Measurements from ENCODE around the gene DDX41. TPM values are rescaled to one million over a fixed set of nuclear protein-coding genes. Genes with fewer than 3 reads are reported as not detected.

Gene DDX41
- total RNA-seq, 1 donor from 2014 or later = 37.9 TPM

DNA sequence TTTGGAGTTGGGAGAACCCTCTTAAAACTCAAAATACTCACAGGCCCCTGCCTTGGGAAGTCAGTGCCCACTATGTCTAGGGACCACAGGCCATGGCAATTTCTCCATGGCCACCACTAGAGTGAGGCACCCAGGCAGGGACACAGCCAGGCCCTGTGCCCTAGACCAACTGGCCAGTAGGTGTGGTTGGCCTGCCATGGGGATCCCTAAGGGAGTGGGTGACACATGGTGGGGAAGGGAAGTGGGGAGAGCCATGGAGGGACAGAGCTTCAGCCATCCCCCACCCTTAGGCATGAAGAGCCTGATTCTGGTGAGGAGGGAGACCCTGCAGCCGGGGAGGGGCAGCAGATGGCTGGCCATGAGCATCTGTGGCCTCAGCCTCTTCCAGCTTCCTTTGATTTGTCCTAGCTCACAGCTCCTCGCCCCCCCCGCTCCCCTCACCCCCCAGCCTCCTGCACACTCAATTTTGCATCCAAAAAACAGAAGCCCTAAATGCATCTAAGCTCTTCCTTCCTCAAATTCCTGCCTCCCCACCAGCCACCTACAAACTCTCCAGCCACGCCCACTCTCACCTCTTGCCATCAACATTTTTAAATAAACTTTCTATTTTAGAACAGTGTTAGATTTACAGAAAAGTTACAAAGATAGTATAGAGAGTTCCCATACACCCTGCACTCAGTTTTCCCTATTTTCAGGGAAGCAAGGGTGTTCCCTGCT, 41.8 kb downstream of the DDX41 start:
- intact Hi-C loops (cut with DNase I) = no loop called here
- no peak for DNase-seq (ENCODE audit: low spot score)

DNA sequence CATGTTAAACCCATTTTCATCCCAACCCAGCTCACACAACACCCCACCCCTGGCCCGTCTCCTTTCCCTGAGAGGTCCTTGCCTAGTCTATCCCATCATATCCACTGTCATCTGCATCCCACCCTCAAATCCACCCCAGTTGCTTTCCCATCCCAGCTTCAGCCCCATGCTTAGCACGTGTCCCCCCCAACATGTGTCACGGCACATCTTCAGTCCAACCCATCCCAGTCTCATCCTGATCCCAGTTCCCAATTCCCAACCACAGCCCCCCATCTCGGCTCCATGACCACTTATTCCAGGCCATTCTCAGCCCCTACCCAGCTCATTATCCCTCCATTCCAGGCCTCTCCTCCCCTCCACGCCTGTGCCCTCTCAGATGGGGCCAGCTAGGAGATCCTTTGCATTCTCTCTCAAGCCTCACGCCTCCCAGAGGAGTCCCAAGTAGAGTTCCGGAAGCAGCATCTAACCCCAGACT, 42.7 kb downstream of the DDX41 start:
- no peak for DNase-seq (ENCODE audit: low spot score)
- intact Hi-C loops (cut with DNase I) = no loop called here

DNA sequence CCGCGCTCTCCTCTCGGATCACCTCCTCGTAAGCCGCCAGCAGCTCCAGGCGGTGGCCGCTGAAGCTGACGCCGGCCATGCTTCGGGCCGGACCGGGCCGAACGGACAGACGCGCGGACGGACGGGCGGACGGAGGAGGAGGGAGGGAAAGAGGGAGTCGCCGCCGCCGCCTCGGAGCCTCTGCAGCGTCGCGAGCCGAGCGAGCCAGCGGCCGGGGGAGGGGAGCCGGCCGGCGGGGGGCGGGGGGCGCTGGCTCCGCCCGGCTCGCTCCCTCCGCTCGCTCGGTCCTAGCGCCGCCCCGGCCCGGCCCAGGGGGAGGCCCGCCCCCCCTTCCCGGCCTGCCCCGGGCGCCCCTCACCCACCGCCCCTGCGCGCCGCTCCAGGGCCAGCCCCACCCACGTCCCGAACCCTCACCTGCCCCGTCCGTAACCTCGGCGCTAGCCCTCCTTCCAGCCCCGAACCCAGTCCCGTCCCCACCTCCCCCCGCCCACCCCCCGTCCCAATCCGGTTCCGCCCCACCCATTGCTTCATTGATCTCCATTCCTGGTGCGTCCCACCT, 43.2 kb downstream of the DDX41 start, which contains the start of gene DBN1:
DBN1 (minus strand) TSS at position 192 of the 559 bp plus-strand sequence; CDS start at position 79, 113 bp downstream.
- DNase-seq (ENCODE audit: low spot score) = no peak
- intact Hi-C loops (cut with DNase I) = no loop called here

DNA sequence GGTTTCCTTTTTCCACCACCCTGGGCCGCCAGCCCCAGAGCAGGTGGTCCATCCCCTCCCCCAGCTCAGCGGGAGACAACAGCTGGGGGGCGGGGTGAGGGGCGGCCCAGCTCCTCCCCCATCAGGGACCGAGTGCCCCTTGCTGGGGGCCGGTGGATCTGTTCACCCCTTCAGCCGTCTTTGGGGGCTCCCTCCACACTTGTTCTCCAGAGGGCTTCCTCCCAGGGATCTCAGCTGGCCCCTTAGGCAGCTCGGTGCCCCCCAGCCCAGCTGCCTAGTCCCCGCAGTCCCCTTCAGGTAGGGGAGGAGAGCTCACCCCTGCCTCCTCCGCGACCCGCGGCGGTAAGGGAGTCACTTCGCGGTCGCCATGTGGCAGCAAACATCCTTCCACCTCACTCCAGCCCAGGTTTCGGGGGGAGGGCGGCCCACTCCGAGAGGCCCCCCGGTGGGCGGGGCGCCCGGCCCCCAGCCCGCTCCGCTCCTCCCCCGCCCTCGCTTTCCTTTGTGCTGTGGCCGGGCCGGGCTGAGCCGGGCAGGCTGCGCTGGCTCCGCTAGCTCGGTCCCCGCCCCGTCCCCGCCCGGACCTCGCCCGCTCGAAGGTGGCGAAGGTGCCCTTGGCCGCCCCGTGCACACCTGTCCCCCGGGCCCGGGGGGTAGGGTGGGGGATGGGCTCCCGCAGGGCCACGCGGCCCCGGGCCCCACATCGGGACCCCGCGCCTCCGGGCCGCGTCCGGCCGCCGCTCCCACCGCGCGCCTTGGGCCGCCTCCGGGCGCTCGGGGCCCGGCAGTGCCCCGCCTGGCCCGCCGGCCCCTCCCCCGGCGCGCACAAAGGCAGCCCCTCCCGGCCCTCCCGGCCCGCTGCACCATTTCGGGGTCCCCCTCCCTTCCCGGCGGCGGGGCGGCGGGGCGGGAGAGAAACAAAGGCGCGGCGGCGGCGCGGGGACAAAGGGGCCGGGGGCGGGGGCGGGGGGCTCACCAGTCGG, 44.0 kb downstream of the DDX41 start:
- DNase-seq (ENCODE audit: low spot score) = no peak
- intact Hi-C loops (cut with DNase I) = no loop called here

DNA sequence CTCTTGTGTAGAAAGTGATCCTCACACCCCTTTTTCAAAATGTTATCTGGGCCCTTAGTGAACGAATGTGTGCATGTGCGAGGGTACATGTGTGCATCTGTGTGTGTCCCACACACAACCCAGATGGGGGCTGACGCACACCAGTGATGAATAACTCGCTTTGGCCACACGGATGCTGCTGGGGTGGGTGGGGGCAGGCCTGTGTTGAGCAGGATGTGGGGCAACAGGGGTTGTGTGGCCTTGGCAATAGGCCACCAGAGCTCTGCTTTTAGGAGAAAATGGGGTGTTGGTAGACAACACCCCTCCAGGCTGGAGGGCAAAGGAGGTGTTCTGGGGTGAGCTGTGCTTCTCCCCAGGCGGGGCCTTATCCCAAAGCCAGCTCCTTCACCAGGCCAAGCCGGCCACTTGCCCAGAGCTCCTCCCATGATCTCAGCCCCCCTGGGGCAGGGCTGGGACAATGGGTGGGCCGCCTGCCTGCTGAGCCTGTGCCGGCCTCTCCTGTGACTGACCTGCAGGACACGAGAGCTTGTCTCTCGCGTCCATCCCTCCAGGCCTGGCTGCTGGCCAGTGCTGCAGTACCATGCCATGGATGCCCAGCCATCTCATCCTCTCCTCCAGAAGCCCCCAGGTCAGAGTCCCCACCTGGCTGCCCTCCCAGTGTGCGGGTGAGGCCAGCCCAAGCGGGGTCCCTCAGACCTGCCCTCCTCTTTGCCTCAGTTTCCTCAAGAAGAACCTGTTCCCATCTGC, 45.0 kb downstream of the DDX41 start:
- no peak for DNase-seq (ENCODE audit: low spot score)
- intact Hi-C loops (cut with DNase I) = no loop called here

DNA sequence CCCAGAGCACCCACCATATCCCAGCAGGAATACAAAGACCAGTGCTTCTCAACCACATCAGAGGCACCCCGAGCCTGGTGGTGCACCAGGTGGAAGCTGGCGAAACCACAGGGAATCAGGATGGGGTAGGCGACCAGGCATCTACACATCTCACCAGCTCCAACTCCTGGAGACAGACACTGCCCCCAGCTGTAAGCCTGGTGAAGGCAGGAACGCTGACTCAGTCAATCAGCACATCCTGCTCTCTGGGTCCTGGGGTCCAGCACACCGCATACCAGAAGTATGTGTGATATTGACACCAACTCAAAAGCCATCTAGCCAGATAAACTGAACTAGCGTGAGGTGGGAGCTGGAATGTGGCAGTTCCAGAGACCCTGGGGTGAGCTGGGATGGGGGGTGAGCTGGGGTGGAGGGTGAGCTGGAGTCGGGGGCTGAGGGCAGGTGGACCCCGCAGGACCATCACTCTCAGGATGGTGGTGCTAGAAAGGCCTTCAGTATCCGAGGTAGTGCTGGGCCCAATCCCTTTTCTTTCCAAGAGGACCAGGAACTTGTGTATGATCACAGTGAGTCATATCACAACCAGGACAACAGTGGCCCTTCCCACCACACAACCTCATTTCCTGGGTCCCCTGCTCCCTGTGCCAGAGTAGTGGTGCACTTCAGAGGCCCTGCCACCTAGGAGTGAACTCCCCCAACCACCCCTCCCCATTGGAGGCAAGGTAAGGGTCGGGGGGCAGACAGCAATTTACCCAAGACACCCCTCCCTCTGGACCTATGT, 45.8 kb downstream of the DDX41 start:
- intact Hi-C loops (cut with DNase I) = no loop called here
- no peak for DNase-seq (ENCODE audit: low spot score)

DNA sequence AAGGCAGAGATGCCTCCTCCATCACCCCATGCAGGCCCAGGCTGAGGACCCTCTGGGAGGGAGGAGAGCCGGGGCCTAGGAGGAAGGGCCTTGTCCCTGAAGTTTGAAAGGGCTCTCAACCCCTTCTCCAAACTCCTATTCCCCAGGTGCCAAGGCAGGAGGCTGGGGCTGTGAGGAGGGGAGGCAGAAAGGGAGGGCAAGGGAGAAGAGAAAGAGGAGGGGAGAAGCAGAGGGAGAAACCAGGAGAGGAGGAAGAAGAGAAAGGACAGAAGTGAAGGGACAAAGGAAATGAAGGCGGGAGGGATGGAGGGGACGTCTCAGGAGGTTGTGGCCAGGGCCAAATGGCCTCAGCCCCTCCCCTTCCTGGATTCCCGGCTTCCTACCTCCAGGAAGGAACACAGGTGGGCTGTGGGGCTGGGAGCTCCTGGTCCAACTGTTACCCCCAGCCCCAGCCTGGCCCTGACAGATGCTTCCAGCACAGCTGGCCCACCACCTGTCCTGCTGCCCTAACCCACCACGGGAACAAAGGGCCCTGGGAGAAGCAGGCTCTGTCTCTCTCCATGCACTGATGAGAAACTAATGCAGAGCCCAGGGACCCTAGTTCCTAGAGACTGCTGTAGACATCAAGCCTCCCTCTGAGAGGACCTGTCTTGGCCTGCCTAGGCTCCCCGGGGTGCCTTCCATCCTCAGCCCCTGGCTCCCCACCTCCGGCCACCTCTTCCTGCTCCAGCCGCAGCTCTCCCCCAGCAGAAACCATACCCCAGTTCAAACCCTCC, 46.8 kb downstream of the DDX41 start:
- intact Hi-C loops (cut with DNase I) = no loop called here
- no peak for DNase-seq (ENCODE audit: low spot score)

DNA sequence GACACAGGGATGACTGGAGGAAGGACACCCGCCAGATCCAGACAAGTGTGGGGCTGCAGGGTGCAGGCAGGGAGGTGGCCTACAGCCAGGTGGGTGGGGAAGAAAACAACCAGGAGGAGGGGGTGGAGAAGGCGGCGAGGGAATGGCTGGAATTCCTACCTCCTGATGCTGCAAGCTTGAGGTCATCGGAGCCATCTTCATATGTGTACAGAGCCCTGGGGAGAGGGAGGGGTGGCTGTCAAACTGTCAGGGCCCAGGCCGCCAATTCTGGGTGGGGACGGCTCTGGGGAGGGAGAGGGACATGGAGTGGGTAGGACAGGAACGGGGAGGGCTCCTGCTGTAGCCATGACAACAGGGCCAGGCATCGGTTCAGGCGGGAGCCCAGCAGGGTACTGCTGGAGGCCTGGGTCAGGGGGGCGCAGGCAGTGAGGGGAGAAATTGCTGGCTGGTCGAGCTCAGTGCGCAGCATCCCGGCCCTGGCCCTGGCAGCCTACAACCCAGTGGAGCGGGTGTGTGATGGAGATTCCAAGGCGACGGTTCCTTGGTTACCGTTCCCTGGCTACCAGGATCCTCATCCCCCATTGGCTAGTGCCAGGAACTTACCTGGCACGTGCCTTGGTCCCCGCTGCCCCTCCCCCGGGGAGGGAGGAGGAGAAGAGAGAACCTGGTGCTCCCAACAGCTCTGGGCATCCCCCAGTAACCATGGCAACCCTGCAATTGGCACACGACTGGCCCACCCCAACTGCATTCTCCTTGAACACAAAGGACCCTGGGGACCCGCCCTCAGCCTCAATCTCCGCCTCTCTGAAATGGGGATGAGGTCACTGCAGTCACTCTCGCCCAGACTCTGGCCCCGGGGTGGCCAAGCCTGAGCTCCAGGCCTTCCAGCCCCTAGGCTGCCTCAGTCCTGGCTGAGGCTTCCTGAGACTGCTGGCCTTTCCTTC, 47.8 kb downstream of the DDX41 start:
- no peak for DNase-seq (ENCODE audit: low spot score)
- intact Hi-C loops (cut with DNase I) = no loop called here

DNA sequence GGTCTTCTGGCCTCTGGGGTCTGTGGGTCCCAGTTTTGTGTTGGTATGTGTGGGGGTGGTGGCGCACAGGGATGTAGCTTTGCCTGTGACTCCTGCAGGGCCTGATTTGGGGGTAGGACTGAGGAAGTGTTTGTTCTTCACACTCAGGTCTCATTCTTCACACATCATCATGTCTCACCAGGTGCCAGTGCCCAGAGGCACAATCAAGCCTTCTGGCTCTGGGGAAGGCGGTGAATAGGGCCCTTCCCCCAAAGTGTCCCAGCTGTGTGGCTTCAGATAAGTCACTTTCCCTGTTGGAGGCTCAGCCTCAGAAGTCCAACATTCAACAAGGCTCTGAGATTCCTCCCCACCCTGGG, 48.5 kb downstream of the DDX41 start:
- DNase-seq (ENCODE audit: low spot score) = no peak
- intact Hi-C loops (cut with DNase I) = no loop called here

DNA sequence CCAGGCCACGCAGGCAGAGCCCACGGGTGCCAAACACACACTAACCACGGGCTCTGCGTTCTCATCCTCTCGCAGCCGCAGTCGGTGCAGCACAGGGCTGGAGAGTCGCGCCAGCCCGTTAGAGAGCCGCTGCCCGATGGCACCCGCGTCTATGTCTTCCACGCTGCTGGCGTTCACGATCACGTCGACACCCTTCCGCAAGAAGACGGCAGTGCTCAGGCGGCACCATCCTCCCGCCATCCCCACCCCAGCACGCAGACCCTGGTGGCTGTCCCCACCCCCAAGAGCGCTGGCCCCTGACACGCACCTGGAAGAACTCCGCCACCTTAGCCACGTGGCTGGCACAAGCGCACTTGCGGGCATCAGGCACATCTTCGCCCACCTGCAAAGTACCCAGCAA, 49.3 kb downstream of the DDX41 start:
- intact Hi-C loops (cut with DNase I) = no loop called here
- no peak for DNase-seq (ENCODE audit: low spot score)

DNA sequence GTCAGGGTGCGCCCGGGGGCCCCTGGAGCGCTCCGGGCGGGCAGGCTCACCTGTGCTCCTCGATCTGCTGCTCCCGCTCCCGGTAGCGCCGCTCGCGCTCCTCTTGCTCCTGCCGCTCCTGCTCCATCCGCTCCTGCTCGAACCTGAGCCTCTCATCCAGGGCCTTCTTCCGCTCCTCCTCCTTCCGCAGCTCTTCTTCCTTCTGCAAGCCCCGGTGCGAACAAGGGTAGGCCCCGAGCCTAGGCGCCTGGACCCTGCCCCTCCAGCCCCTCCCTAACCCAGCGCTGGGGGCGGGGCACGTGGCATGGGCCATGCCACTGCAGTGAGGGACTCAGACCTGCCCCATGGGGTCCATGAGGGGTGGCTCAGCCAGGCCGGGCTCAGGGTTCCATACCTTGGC, 49.9 kb downstream of the DDX41 start:
- DNase-seq (ENCODE audit: low spot score) = no peak
- intact Hi-C loops (cut with DNase I) = no loop called here

DNA sequence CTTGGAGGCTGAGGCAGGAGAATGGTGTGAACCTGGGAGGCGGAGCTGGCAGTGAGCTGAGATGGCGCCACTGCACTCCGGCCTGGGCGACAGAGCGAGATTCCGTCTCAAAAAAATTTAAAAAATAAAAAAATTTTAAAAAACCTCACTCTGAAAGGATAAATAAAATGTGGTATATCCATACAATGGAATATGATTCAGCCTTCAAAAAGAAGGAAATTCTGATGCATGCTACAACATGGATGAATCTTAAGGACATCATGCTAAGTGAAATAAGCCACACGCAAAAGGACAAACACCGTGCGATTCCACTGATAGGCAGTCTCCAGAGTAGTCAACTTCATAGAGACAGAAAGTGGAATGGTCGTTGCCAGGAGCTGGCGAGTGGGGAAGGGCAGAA, 51.7 kb downstream of the DDX41 start:
- no peak for DNase-seq (ENCODE audit: low spot score)
- intact Hi-C loops (cut with DNase I) = no loop called here

DNA sequence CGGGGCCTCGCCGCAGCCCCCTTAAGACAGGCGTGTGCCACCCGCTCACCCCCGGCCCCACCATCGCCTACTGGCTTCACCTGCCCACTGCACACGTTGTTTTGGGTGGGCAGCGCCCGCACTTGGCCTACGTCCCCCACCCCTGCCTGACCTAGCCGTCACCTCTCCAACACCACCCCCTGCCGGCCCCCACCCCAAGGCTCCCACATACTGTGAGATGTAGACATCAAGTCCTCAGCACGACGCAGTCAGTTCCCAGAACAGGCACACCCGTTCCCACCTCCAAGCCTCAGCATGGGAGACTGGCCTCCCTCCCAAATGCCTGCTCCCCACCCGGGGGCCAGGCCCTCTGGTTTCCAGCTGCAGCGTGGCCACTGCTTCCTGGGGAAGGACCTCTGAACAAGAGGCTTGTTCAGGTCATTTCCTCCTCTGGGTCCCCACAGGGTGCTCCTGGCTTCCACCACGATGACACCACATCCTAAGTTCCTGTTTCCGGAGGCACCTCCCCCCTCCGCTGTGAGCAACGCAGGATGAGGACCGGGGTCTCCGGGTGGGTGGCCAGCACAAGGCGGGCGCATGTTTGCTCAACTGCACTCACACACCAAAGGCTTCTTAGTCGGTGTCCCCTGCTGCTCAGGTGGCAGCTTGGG, 54.6 kb downstream of the DDX41 start:
- intact Hi-C loops (cut with DNase I) = no loop called here
- DNase-seq (ENCODE audit: low spot score) = no peak
